ENCODE measurements around the gene MSI2. TPM values are rescaled to one million over a fixed set of nuclear protein-coding genes. Genes with fewer than 3 reads are reported as not detected.
"Not testable (repeated sequence)": the region's sequence is repeated elsewhere in the genome, so short reads cannot be mapped to it uniquely, and the experiment has no call there.

MSI2 gene
- total RNA-seq, 1 donor from 2014 or later, result 30.4 TPM

DNA sequence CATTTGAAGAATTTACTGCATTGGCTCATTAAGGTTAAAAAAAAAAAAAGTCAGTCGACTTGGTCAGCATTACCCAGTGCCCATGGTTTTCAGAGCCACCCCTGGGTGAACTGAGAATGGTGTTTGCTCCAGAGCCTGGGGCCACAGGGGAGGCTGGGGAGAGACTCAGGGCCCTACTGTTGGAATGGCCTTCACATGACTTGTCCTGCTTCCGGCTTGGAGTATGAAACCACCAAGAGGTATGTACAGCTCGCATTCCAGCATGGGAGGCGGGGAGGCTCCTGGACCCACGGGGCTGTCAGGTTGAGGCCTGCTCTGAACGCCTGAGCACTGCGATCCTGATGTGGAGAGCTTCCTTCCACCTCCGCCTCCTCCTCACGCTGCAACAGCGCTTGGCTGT lies 36.8 kb downstream of the MSI2 start:
- ATAC-seq, result peak; percentile 79

DNA sequence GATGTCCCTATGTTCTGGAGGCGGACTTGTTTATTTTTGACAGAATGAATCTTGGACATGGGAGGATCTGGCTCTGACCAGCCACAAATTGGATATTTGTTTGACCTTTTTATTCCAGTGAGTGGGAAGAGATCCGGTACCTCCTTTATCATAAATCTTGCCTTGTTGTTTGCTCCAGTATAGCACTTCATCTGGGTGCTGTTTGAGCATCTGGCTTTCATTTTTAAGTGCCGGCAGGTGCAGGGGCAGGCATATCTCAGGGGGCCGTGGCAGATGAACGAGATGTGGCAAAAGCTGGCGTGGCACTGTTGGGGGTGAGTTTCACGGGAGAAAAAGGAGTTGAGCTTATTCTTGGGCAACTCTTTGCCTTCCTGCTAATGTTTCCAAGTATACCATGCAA lies 37.8 kb downstream of the MSI2 start:
- no peak for ATAC-seq

DNA sequence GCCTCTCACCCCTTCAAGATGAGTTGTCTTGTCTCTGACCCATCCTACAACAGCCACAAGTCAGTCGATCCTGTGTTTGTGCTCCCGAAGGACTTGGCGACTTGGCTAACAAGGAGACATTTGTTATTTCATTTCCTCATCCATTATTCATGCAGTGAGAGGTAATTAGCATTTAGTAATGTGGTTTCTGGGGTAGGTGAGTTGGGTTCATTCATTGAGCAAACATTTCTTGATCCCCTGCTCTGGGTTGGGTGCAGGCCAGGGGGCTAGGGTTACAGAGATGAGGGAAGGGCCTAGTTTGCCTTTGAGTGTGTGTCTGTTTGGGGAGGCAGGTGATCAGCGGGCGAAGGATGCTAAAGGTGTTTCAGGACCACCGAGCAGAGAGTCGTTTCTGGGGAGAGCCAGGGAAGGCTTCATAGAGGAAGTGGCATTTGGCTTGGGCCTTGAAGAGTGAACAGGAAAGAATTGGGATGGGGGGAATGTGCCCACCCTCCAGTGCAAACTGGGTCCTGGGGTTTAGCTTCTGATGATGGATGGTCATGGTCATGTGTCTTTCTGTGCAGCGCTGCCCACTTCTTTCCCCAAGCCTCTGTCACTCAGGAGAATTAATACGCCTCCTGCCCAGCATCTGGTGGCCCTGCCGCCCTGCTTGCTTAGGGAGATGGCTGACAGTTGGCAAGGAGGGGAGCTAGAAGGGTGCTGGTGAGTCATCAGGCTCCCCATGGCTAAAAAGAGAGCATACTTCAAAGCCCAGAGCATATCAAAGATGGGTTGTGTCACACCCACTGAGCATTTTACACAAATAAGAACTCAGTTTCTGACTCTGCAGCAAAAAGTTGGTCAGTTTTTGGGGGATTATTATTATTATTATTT lies 38.5 kb downstream of the MSI2 start:
- ATAC-seq, result peak; percentile 58

DNA sequence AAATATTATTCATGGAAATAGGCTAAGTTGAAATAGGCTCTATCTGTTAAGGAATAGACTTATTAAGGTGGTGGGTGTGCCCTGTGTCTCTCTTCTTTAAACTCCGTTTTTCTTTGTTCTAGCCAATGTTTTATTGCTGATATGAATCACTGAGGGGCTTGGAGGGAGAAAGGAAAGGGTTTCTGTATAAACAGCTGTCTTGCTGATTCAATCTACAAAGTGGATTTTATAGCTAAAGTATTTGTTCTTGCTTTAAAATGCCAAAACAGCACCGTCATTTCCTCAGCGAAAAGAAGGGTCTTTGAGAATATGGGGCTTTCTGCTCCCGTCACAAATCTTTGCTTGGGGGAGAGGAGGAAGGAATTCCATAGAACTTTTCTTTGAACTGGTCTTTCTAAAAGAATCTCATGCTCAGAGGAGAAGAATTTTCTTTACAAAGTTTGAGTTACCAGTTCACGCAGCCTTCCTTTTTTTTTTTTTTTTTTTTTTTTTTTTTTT lies 39.3 kb downstream of the MSI2 start:
- no peak for ATAC-seq

DNA sequence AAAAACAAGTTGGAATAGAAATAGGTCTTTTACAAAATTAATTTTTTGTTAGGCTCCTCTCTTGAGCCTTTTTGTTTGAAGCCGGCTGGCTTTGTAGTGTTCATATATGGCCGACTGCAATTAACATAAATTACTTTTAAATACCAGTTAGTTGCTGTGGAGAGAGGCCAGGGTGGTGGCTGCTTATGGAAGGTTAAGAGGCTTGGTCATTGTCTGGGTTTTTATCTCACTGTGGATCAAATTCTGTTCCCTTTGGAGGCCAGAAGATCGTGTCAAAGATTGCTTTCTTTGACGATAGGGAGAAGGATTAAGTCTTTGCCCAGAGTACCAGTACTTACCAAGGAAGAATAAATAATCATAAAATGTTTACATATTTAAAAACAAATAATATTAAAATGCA lies 39.9 kb downstream of the MSI2 start:
- ATAC-seq, result no peak

DNA sequence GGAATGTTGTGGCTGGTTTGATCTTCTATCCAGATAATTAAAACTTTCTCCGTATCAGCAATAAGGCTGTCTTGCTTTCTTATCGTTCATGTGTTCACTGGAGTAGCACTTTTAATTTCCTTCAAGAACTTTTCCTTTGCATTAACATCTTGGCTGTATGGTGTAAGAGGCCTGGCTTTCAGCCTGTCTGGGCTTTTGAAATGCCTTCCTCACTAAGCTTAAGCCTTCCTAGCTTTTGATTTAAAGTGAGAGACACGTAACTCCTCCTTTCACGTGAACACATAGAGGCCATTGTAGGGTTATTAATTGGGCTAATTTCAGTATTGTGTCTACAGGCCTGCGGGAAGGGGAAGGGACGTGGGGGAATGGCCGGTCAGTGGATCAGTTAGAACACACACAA lies 42.9 kb downstream of the MSI2 start:
- no peak for ATAC-seq

DNA sequence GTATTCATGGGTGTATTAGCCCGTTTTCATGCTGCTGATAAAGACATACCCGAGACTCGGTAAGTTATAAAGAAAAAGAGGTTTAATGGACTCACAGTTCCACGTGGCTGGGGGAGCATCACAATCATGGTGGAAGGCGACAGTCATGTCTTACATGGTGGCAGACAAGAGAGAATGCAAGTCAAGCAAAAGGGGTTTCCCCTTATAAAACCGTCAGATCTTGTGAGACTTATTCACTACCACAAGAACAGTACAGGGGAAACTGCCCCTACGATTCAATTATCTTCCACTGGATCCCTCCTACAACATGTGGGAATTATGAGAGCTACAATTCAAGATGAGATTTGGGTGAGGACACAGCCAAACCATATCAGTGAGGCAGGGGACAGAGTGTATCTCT lies 44.3 kb downstream of the MSI2 start:
- not testable (repeated sequence) for ATAC-seq

DNA sequence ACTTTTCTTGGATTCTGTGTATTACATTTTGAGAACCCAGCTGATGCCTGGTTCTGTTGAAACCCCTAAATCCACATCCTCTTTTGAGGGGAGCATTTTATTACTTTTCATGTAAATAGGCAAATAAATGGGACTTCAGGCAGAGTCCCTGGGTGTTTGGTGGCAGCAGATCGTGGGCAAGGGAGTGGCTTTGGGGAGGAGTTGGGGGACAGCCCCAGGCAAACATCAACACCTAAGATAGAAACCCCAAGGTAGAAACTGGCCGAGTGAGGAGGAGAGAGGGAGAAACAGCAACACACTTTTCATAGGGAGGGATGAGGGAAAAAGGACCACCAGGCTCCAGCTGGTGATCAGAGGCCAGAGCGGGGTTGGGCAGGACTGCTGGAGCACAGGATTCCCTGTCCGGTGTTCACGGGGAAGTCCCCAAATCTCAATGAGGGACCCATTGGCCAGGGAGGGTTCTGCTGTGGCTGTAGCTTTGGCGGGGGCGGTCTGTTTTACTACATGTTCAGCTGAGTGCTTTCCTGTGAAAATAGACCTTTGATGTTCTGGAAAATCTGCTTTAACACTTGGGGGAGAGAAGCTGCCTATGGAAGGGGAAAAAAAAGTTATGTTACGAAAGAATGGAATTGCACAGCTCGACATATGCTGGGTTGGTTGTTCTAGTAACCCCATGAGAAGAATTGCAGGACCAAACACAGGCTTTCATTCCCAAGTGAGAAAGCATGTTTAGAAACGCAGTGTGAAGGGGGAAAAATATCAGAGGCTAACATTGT lies 46.6 kb downstream of the MSI2 start:
- no peak for ATAC-seq

DNA sequence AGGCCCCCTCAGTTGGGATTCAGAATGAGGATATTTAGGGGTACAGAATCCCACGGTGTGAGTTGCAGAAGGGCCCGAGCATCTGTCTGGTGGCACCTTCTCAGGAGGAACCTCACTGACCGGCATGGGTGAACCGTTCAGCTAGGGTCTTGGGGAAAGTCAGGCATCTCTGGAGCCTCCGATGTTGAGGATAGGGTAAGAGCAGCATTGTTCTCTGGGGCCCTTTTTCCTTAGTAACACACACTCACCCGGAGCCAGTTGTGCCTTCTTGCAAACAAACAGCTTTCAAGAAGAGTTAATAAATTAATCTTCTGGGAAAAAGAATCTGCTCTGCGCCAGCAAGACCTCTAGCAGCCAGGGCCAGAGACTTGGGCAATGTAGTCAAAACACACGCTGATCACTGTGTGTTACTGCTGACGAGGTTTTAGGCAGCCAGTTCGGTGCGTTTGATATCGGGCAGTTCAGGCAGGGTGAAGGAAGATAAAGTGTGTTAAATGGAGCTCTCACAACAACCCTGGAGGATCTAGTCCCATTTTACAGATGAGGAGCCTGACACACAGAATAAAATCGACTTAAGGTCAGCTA lies 48.9 kb downstream of the MSI2 start:
- no peak for ATAC-seq

DNA sequence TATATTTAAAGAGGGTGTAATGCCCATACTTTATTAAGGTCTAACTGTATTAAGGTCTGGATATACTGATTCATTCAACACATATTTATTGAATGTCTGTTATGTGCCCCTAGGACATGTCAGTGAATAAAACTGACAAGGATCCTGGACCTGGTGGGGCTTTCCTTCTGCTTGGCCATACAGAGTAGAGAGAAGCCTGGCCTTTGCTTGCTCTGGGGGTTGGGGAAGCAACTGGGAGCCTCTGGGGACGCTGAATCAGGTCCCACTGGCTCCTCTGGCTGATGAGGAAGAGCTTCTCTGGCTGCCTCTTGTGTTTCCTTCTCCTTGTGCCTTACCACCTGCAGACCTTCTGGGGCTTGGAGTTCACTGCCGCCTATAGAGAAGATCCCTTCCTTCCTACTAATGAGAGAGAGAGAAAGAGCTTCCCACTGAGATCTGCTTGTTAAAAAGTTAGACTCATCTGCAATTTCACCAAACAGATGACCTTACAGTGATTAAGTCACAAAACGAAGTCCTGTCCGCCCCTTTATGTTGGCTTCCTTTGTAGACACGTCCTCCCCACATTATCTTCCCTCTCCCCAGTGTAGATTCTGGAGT lies 49.7 kb downstream of the MSI2 start:
- no peak for ATAC-seq

DNA sequence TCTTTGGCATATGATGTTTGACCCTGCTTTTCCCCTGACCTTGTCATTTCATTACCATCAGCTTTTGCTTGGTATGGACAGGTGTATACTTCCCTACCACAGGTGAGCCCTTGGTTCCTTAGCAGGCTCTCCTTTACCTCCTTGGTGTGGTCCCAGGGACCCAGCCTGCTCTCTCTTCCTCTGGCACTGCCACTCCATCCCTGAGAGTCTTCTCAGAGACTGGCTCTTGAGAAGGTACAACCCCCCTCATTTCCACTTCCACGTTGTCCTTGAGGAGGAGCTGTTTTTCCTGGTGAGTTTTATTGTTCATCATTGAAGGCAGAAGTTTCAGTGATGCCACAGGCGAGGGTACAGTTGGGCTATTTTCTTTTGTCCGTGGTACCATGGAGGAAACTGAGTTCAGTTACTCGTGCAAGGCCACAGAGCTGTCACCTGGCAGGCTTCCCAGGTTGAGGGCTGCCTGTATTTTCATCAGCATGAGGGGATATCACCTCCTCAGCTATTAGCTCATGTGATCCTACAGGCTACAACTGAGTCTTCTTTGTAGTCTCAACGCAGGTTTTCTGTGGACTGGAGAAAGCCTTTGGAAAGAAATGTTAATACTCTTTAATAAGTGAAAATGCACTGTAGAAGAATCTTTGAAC lies 52.3 kb downstream of the MSI2 start:
- ATAC-seq, result no peak

DNA sequence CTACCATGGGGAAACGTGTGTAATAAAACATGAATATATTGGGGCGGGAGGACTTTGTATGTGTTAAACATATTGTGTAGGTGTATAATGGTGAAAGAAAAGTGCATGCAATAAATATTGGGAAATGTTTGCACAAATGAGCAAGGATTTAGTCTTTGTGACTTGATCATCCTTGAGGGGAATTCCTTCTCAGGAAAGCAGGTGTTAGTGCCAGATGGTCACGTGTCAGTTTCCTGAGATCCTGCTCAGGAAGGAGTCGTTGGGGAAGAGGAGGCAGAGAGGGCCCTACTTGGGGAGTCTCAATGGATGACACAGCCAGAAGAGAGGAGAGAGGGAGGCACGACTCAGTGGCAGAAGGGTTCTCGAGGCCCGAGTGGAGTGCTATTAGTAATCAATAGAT lies 53.2 kb downstream of the MSI2 start:
- peak; percentile 30 for ATAC-seq

DNA sequence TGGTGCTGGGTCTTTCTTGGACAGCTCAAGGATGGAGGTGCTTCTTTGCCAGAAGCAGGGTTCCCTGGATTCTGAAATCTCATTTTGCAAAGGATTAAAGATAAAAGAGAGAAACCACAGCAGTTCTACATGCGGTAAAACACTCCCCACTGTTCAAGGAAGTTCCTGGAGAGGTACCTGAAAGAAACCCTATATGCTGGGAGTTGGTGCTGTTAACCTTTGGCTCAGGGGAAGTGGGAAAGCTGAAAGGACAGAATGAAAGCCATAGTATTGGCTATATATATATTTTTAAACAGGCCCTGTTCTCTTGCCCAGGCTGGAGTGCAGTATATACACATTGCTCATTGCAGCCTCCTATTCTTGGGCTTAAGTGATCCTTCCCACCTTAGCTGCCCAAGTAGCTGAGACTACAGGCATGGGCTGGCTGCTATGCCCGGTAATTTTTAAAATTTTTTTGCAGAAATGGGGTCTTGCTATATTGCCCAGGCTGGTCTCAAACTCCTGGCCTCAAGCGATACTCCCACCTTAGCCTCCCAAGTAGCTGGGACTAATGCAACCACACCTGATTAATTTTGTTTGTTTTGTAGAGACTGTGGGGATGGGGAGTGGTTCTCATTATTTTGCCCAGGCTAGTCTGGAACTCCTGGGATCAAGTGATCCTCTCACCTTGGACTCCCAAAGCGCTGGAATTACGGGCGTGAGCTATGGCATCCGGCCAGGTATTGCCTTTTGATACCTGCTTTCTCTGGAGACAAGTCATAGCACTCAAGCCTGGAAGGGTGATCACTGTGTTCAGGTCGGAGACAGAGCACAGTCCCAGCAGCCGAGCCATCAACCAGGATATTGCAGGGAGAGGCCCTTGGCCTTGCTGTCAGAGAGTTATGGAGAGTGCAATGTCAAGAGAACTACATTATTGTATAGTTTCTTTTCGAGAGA lies 55.2 kb downstream of the MSI2 start:
- peak; percentile 58 for ATAC-seq

DNA sequence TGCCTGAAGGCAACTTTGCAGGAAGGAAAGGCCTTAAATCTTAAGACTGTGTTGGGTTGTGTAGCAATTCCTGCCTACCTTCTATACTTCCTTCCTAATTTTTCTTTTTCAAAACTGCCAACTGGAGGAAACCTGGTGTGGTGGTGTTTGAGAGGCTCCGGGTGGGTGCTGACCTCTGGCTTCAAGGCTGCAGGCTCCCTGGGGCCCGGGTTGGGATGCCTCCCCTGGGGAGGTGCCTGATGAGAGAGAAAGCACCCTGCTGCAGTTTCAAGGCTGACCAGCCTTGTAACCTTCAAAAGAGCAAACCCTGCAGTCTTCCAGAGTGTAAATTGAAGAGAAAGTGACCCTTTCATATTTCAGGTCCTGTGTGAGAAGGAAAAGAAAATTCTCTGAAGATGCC lies 55.9 kb downstream of the MSI2 start:
- ATAC-seq, result no peak

DNA sequence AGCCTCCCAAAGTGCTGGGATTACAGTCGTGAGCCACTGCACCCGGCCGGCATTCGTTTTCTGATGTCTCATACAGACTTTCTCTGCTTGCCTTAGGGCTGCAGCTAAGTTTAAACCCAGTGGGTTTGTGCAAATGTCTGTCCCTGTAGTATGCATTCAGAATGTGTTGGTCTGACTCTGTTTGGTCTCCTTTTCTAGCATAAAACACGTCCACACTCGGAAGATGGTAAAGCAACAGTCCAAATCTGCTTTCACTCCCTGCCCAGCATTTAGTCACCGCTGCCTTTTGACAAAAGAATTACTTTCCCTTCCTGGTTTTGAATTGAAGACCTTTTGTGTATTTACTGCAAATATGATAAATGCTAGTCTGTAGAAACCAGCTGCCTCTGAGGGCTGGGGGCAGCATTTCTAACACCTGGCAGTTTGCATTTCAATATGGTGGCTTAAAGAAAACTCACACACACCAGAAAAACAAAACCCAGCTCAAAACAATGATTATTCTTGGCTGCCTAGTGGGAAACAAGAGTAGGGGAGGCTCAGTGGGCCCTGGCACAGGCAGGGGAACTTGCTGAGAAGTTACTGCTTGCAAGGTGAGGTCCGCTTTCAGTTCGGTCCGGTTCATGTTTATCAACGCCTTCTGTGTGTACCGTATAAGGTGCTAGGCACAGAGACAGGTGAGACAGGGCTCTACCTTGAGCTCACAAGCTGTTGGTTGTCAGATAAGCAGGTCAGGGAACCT lies 56.9 kb downstream of the MSI2 start:
- ATAC-seq, result no peak

DNA sequence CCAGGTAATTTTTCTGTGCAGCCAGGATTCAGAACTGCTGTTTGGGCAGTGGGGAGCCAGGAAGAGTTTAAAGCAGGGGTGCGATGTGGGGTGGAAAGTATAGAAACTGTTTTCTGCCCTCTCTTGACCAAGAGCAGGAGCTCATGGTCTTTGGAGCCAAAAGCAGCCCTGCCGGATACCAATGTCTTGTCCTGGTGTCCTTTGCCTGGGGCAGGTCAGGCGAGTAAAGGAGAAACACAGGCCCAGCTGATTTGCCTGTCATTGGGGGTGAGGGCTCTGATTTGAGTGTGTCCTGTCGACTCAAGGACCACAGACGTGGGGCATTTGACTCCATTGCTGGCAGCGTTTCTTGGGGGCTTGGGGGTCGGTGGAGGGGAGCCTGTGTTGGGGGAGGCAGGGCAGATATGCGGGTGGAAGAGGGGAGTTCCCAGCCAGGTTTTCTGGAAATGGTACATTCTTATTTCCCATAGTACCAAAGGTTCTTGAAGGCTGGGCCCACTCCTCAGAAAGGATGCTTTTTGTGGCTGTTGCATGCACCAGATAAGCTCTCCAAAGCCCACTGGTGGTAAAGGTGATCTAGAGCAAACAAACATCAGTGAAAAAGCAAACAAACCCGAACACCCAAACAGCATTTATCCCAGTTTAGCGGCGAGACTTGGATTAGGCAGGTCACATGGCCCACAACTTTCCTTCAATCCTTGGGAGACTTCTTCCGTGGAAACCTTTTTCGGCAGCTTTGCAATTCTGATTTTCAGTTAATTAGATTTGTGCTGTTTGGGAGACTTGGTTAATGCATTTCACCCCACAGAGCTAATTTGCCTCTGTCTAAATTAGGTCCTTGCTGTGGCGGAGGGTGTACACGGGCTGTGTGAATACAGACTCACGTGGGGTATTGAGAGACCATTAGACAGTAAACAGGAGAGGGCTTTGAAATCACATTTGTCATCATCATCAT lies 59.0 kb downstream of the MSI2 start:
- no peak for ATAC-seq

DNA sequence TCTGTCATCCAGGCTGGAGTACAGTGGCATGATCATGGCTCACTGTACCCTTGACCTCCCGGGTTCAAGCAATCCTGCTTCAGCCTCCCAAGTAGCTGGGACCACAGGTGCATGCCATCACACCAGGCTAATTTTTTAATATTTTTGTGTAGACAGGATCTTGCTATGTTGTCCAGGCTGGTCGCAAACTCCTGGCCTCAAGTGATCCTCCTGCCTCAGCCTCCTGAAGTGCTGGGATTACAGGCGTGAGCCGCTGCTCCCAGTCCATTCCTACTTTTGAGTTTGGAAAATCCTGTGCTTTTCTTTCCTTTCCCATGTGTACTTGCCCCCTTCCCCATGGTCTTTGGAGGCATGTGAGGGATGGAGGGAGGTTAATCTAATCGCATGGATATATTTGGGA lies 60.0 kb downstream of the MSI2 start:
- ATAC-seq, result no peak

DNA sequence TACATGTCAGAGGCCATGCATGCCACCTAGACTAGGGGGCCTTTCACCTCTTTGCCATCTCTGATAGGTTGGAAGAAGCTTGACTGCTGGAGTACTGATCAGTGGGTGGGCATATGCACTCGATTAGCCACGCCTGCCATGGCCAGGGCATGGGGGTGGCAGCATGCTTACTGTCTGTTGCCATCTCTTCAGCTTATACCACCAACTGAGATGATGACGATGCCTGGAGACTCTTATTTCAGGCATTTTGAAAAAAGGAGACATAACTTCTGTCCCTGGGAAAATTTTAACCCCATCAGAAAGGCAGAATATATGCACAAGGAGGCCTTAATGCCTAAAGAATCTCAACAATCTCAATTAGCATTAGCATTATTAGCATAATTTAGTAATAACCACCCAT lies 60.8 kb downstream of the MSI2 start:
- ATAC-seq, result no peak

DNA sequence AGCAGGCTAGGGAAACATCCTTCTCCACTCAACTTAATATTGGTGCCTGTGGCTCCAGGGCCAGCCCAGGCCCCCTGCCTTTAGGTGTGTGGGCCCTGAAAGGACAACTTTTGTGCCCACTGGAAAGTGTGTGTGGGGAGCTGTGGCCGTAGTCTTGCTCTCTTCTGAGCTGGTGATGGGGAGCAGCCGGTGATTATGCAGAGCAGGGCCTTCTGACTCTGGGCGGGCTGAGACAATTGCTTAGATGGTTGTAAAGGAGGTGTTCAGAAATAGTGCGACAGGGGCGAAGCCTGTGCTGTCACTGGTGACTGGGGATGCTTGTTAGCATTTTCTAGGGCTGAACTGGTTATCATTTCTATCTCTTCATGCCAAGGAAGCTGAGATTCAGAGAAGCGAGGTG lies 62.6 kb downstream of the MSI2 start:
- ATAC-seq, result no peak
